ENCODE data around the gene ADCY1. TPM values are rescaled to one million over a fixed set of nuclear protein-coding genes. Genes with fewer than 3 reads are reported as not detected.

Gene ADCY1
- total RNA-seq, 2 experiments from 2014 or later = 0.03 TPM; not detected in 1

DNA sequence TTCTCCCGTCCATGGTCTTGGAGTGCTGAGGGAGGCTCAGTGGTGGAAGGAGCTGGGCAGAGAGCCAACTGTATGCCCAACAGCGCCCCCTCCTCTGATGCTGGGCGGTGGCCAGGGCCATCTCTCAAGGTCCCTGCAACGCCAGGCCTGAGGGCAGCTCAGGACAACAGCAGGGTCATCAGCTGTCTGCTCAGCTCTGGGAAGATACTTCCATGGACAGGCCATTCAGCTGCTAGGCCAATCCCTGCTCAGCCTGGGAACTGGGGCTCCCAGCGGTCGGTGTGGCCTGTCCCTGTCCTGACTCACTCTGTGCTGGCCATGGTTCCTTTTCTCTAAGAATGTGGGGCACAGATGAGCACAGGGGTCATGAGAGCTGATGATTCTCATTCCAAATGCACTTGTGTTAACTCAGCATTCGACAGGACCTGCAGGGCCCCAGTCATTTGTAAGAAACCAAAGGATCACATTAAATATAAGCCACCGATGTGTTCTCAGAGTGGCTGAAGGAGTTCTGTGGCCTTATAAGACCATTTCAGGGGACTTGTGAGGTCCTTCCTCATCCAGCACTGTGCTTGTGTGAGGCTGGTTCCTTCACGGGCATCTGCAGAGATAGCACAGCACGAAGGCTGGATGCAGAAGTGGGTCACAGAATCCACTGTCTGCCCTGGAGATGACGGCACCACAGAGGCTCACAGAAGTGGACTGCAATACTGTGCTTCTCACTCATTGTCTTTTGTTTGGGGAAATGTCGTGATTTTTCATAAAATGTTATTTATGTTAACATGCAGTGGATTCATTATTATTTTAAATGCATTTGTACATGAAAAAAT lies 73.0 kb downstream of the ADCY1 start:
- H3K4me3 ChIP-seq (ENCODE audit: low read length) = no peak overlapping the region
- intact Hi-C loops (cut with DNase I, micrococcal nuclease) = no loop called here
- no peaks in the 10 kb centered on the region for H3K36me3 Mint-ChIP-seq (ENCODE audit: low read depth)
- H3K4me3 Mint-ChIP-seq = no peak overlapping the region
- no peaks in the 10 kb centered on the region for H3K4me1 ChIP-seq (ENCODE audit: insufficient read depth, low read length)
- peaks cover 0 to 4% of the 10 kb centered on the region in 2 experiments for H3K27me3 ChIP-seq (ENCODE audit: control insufficient read depth in 1 of 2, insufficient read depth in 2 of 2, low read length in 2 of 2)
- peaks cover 0 to 4% of the 10 kb centered on the region in 2 experiments for H3K9me3 ChIP-seq (ENCODE audit: control insufficient read depth in 1 of 2, insufficient read depth in 1 of 2, low read length in 2 of 2)
- DNase-seq (no peak), ATAC-seq (ENCODE audit: poor library complexity) (no peak)
- H3K27me3 Mint-ChIP-seq = no peaks in the 10 kb centered on the region
- CTCF ChIA-PET = no interaction called here
- TF ChIP-seq, protein P1, sequence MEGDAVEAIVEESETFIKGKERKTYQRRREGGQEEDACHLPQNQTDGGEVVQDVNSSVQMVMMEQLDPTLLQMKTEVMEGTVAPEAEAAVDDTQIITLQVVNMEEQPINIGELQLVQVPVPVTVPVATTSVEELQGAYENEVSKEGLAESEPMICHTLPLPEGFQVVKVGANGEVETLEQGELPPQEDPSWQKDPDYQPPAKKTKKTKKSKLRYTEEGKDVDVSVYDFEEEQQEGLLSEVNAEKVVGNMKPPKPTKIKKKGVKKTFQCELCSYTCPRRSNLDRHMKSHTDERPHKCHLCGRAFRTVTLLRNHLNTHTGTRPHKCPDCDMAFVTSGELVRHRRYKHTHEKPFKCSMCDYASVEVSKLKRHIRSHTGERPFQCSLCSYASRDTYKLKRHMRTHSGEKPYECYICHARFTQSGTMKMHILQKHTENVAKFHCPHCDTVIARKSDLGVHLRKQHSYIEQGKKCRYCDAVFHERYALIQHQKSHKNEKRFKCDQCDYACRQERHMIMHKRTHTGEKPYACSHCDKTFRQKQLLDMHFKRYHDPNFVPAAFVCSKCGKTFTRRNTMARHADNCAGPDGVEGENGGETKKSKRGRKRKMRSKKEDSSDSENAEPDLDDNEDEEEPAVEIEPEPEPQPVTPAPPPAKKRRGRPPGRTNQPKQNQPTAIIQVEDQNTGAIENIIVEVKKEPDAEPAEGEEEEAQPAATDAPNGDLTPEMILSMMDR (IDR thresholded peaks at IDR 0.05) = no peak
- no peaks in the 10 kb centered on the region for H3K36me3 ChIP-seq (ENCODE audit: insufficient read depth, low read length)
- H3K27ac Mint-ChIP-seq = no peak overlapping the region
- no peak overlapping the region for H3K27ac ChIP-seq (ENCODE audit: low read depth in 1 of 2, low read length in 2 of 2)
- H3K4me1 Mint-ChIP-seq (ENCODE audit: low read depth) = no peaks in the 10 kb centered on the region
- POLR2A ChIA-PET = no interaction called here
- H3K9me3 Mint-ChIP-seq = no peaks in the 10 kb centered on the region

DNA sequence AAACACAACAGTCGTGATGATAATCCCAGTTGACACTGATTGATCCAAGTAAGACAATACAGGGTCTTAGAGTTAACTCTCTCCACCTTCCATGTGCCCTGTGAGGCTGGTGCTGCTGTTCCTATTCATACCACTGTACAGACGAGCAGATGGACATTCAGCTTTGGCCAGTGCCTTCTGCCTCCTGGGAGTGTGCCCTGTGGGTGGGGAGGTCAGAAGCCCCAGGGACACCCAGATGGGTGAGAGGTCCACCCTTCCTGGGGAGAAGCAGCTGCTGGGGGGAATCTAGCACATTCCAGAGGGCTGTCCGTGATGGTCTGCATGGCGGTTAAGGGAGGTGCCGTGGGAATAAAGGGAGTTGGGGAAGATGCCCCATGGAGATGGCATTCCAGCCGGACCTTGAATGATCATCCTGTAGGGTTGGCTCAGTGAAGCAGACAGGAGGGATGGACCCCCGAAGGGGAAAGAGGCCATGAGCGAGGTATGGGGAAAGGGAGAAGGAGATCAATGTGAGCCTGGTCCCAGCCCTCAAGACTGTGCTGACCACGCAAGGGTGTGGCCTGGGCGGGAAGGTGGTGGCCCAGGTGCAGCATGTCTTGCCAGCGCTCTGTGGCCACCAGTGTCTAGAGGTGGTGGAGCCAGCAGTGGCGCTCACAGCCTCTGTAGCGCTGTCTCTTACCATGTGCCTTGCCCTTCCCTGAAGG lies 74.0 kb downstream of the ADCY1 start:
- Mint-ChIP-seq H3K36me3 (ENCODE audit: low read depth) (no peaks in the 10 kb centered on the region), H3K27me3 (no peaks in the 10 kb centered on the region), H3K4me1 (ENCODE audit: low read depth) (no peaks in the 10 kb centered on the region), H3K9me3 (no peaks in the 10 kb centered on the region), H3K4me3 (no peak overlapping the region), H3K27ac (no peak overlapping the region)
- CTCF ChIA-PET = no interaction called here
- TF ChIP-seq, protein P1 (IDR thresholded peaks at IDR 0.05) = no peak
- Histone ChIP-seq H3K4me3 (ENCODE audit: low read length) (no peak overlapping the region), H3K9me3 (ENCODE audit: control insufficient read depth in 1 of 2, insufficient read depth in 1 of 2, low read length in 2 of 2) (peaks cover 0 to 4% of the 10 kb centered on the region in 2 experiments), H3K4me1 (ENCODE audit: insufficient read depth, low read length) (no peaks in the 10 kb centered on the region), H3K27ac (ENCODE audit: low read depth in 1 of 2, low read length in 2 of 2) (no peak overlapping the region), H3K27me3 (ENCODE audit: control insufficient read depth in 1 of 2, insufficient read depth in 2 of 2, low read length in 2 of 2) (peaks cover 0 to 4% of the 10 kb centered on the region in 2 experiments), H3K36me3 (ENCODE audit: insufficient read depth, low read length) (no peaks in the 10 kb centered on the region)
- ATAC-seq (ENCODE audit: poor library complexity) (no peak), DNase-seq (no peak)
- intact Hi-C loops (cut with DNase I, micrococcal nuclease) = no loop called here
- POLR2A ChIA-PET = no interaction called here

DNA sequence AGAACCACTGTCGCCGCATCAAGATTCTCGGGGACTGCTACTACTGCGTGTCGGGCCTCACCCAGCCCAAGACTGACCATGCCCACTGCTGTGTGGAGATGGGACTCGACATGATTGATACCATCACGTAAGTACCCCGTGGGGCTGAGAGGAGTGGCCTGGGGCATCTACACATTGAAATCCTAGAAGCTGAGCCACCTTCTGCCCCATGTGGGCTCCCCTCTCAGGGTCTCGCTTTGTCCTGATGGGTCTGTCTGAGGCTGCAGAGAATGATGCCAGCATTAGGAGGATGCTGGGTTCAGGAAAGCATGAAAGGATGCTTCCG lies 74.5 kb downstream of the ADCY1 start:
- POLR2A ChIA-PET = no interaction called here
- Histone ChIP-seq H3K27me3 (ENCODE audit: control insufficient read depth in 1 of 2, insufficient read depth in 2 of 2, low read length in 2 of 2) (peaks cover 0 to 4% of the 10 kb centered on the region in 2 experiments), H3K9me3 (ENCODE audit: control insufficient read depth in 1 of 2, insufficient read depth in 1 of 2, low read length in 2 of 2) (peaks cover 0 to 4% of the 10 kb centered on the region in 2 experiments), H3K4me1 (ENCODE audit: insufficient read depth, low read length) (no peaks in the 10 kb centered on the region), H3K36me3 (ENCODE audit: insufficient read depth, low read length) (no peaks in the 10 kb centered on the region), H3K4me3 (ENCODE audit: low read length) (no peak overlapping the region), H3K27ac (ENCODE audit: low read depth in 1 of 2, low read length in 2 of 2) (no peak overlapping the region)
- no peaks in the 10 kb centered on the region for H3K36me3 Mint-ChIP-seq (ENCODE audit: low read depth)
- no peaks in the 10 kb centered on the region for H3K27me3 Mint-ChIP-seq
- ATAC-seq (ENCODE audit: poor library complexity) (no peak), DNase-seq (no peak)
- no peak overlapping the region for H3K4me3 Mint-ChIP-seq
- no peaks in the 10 kb centered on the region for H3K4me1 Mint-ChIP-seq (ENCODE audit: low read depth)
- CTCF ChIA-PET = no interaction called here
- H3K27ac Mint-ChIP-seq = no peak overlapping the region
- TF ChIP-seq, protein P1 (IDR thresholded peaks at IDR 0.05) = no peak
- intact Hi-C loops (cut with DNase I, micrococcal nuclease) = no loop called here
- H3K9me3 Mint-ChIP-seq = no peaks in the 10 kb centered on the region

Data from CD4-positive, alpha-beta T cell (primary cell).